ENCODE results near the gene CCDC51.
A peak's percentile ranks its signal among the peaks of the same experiment; 100 is the strongest.
"Not testable (repeated sequence)": the region's sequence is repeated elsewhere in the genome, so short reads cannot be mapped to it uniquely, and the experiment has no call there.

The CCDC51 gene

DNA sequence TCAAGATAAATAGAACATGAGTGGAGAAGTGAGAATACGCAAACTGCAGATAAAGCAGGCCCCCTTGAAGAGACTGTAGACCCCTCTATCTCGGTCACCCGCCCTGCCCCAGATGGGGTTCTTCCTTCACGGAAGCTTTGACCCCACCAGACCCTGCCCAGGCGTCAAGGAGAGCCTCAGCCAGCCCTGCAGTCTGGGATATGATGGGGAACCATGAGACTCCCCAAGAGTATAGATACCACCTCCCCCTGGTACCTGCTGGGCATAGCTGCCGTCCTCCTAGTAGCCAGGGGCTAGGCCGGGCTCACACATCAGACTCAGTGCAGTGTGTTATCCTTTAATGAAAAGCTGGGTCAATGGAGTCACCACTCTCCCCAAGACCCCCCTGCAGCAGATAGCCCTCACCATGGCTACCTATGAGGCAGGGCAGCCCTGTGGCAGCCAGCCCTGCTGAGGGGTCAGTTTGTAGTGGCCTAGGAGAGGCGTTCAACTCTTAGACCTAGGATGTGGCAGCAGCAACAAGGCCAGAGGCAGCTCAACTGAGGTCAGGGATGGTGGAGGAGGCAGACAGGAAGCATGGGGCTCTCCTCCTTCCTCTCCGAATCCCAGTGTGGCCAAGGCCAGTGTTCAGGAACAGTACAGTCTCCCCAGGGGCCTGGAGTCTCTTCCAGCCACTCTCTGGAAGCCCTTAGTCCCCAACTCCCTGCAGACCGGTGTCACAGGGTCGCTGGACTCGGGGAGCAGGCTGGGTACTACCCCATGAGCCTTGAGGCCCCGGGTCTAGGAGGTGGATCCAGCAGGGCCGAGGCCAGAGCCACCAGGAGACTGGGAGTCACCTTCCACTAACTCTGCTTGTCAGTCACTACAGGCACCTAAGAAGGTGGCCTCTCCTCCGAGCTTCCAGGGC, 36.1 kb downstream of the CCDC51 start:
- in situ Hi-C loops (cut with HindIII; ENCODE audit: low sequenced_read_pairs) = no loop called here
- no peak overlapping the region for H3K4me3 ChIP-seq (ENCODE audit: low read depth, low read length)
- TF ChIP-seq, protein P1, sequence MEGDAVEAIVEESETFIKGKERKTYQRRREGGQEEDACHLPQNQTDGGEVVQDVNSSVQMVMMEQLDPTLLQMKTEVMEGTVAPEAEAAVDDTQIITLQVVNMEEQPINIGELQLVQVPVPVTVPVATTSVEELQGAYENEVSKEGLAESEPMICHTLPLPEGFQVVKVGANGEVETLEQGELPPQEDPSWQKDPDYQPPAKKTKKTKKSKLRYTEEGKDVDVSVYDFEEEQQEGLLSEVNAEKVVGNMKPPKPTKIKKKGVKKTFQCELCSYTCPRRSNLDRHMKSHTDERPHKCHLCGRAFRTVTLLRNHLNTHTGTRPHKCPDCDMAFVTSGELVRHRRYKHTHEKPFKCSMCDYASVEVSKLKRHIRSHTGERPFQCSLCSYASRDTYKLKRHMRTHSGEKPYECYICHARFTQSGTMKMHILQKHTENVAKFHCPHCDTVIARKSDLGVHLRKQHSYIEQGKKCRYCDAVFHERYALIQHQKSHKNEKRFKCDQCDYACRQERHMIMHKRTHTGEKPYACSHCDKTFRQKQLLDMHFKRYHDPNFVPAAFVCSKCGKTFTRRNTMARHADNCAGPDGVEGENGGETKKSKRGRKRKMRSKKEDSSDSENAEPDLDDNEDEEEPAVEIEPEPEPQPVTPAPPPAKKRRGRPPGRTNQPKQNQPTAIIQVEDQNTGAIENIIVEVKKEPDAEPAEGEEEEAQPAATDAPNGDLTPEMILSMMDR (IDR thresholded peaks at IDR 0.05; ENCODE audit: low read depth, low read length) = no peak
- no peak for DNase-seq (ENCODE audit: low read depth, low spot score)

GRCh38 chr3:48402907-48403306, 37.0 kb downstream of the CCDC51 start:
- H3K4me3 ChIP-seq (ENCODE audit: low read depth, low read length) = no peak overlapping the region
- DNase-seq (ENCODE audit: low read depth, low spot score) = no peak
- in situ Hi-C loops (cut with HindIII; ENCODE audit: low sequenced_read_pairs) = no loop called here
- TF ChIP-seq, protein P1 (IDR thresholded peaks at IDR 0.05; ENCODE audit: low read depth, low read length) = no peak

GRCh38 chr3:48402281-48402732, 37.6 kb downstream of the CCDC51 start:
- DNase-seq (ENCODE audit: low read depth, low spot score) = peak; percentile 94
- TF ChIP-seq, protein P1 (IDR thresholded peaks at IDR 0.05; ENCODE audit: low read depth, low read length) = no peak
- H3K4me3 ChIP-seq (ENCODE audit: low read depth, low read length) = no peak overlapping the region
- in situ Hi-C loops (cut with HindIII; ENCODE audit: low sequenced_read_pairs) = no loop called here

GRCh38 chr3:48401434-48401901, 38.5 kb downstream of the CCDC51 start:
- in situ Hi-C loops (cut with HindIII; ENCODE audit: low sequenced_read_pairs); H3K4me3 ChIP-seq (ENCODE audit: low read depth, low read length); DNase-seq (ENCODE audit: low read depth, low spot score): not testable (repeated sequence)

- no peak overlapping the region for H3K4me3 ChIP-seq (ENCODE audit: low read depth, low read length)
- TF ChIP-seq, protein P1 (IDR thresholded peaks at IDR 0.05; ENCODE audit: low read depth, low read length) = peak; percentile 58
- DNase-seq (ENCODE audit: low read depth, low spot score) = peak; percentile 35
- in situ Hi-C loops (cut with HindIII; ENCODE audit: low sequenced_read_pairs) = no loop called here
Observed at GRCh38 chr3:48400824-48401433, 39.0 kb downstream of the CCDC51 start.

- no peak overlapping the region for H3K4me3 ChIP-seq (ENCODE audit: low read depth, low read length)
- TF ChIP-seq, protein P1 (IDR thresholded peaks at IDR 0.05; ENCODE audit: low read depth, low read length) = no peak
- in situ Hi-C loops (cut with HindIII; ENCODE audit: low sequenced_read_pairs) = no loop called here
- DNase-seq (ENCODE audit: low read depth, low spot score) = no peak
Observed at GRCh38 chr3:48399387-48400172, 40.3 kb downstream of the CCDC51 start.
